A673 (cell line): ENCODE data around the gene WDR3. TPM values are rescaled to one million over a fixed set of nuclear protein-coding genes. Genes with fewer than 3 reads are reported as not detected.

Experiments
- BruUV-seq: library from RNA; stranded (reverse); fragments of 400-500 nt; replicated peaks from 2 replicates; lab custom pipeline; 2021; lab: Mats Ljungman, UMichigan
- CTCF ChIA-PET: fragments of 300-600 bp; sonication (Branson Sonifier 250); formaldehyde crosslinking; loops from one replicate; lab custom pipeline; 2022; ENCODE audit warnings: antibody characterized with exemption; lab: Charles Lee
- POLR2A ChIA-PET: fragments of 300-600 bp; sonication (Branson Sonifier 250); formaldehyde crosslinking; loops from one replicate; lab custom pipeline; 2022; ENCODE audit warnings: antibody characterized with exemption; ENCODE audit not compliant: low non-redundant PET; lab: Charles Lee
- DNase-seq: peaks from one replicate; pipeline ENCODE4 v3.0.0-alpha.2; 2015; ENCODE audit warnings: low spot score
- H3K27ac ChIP-seq: fragments of 200-600 bp; sonication (generic); 2 replicates; pipeline ENCODE4 v1.5.1; 2016; ENCODE audit warnings: mixed run types, low read depth, mild to moderate bottlenecking, mixed read lengths, antibody characterized with exemption, low read length; ENCODE audit not compliant: poor library complexity, severe bottlenecking
- H3K27me3 ChIP-seq: fragments of 200-600 bp; sonication (generic); replicated peaks from 2 replicates; pipeline ENCODE4 v1.6.1; 2017; ENCODE audit warnings: mixed run types, low read depth, mild to moderate bottlenecking, mixed read lengths, antibody characterized with exemption, low read length; ENCODE audit not compliant: insufficient read depth, poor library complexity
- H3K36me3 ChIP-seq: fragments of 200-600 bp; sonication (generic); 2 replicates; pipeline ENCODE4 v1.6.1; 2016; ENCODE audit warnings: mixed run types, mild to moderate bottlenecking, mixed read lengths, antibody characterized with exemption, low read length; ENCODE audit not compliant: insufficient read depth, poor library complexity, severe bottlenecking
- H3K4me1 ChIP-seq: fragments of 200-600 bp; sonication (generic); 2 replicates; pipeline ENCODE4 v1.6.1; 2017; ENCODE audit warnings: mixed run types, mild to moderate bottlenecking, mixed read lengths, antibody characterized with exemption, low read length; ENCODE audit not compliant: insufficient read depth, poor library complexity, severe bottlenecking
- H3K4me3 ChIP-seq: fragments of 200-600 bp; sonication (generic); 2 replicates; pipeline ENCODE4 v1.5.1; 2016; ENCODE audit warnings: low read depth, mixed run types, mild to moderate bottlenecking, mixed read lengths, low read length; ENCODE audit not compliant: poor library complexity, severe bottlenecking
- H3K9me3 ChIP-seq: fragments of 200-600 bp; sonication (generic); 2 replicates; pipeline ENCODE4 v1.6.1; 2016; ENCODE audit warnings: mixed run types, low read depth, mild to moderate bottlenecking, mixed read lengths, antibody characterized with exemption, low read length; ENCODE audit not compliant: poor library complexity, severe bottlenecking
- CTCF ChIP-seq: fragments of 300-800, 200-600 bp; sonication (generic); conservative IDR thresholded peaks from 2 replicates; pipeline ENCODE4 v1.5.1; 2017; ENCODE audit warnings: low read depth, mild to moderate bottlenecking, antibody characterized with exemption, low read length, moderate library complexity, mixed read lengths
- EZH2 ChIP-seq: fragments of 200-600 bp; sonication (generic); IDR thresholded peaks from 2 replicates; pipeline ENCODE4 v1.6.1; 2017; ENCODE audit warnings: borderline replicate concordance, low read depth, mild to moderate bottlenecking, mixed read lengths, antibody characterized with exemption, low read length; ENCODE audit not compliant: poor library complexity, severe bottlenecking
- intact Hi-C: fragments of 100-400 bp; cut with micrococcal nuclease; formaldehyde crosslinking; loops from one replicate; pipeline ENCODE4 v1.10.0; 2022; ENCODE audit not compliant: unreplicated experiment
- total RNA-seq: library from RNA; stranded (reverse); gene quantifications from 2 replicates; pipeline ENCODE4 v1.2.3, GENCODE V29; 2021

The WDR3 gene
- total RNA-seq, 1 experiment from 2014 or later, result 70.1 TPM

GRCh38 chr1:117942293-117942692 is 12.8 kb downstream of the WDR3 start:
- BruUV-seq, result no TSS peak
- Histone ChIP-seq H3K36me3 (peaks cover 98% of the 10 kb centered on the region), H3K4me3 (no peak overlapping the region), H3K27ac (no peak overlapping the region), H3K4me1 (no peaks in the 10 kb centered on the region), H3K27me3 (no peaks in the 10 kb centered on the region), H3K9me3 (no peaks in the 10 kb centered on the region)
- no peak for DNase-seq
- ChIA-PET POLR2A (no interaction called here), CTCF (no interaction called here)
- TF ChIP-seq CTCF, result no peak
- no peak for TF ChIP-seq EZH2
- intact Hi-C loops, result no loop called here

GRCh38 chr1:117952386-117952785 is 22.8 kb downstream of the WDR3 start:
- H3K9me3 ChIP-seq, result no peaks in the 10 kb centered on the region
- ChIA-PET CTCF (no interaction called here), POLR2A (no interaction called here)
- H3K27ac ChIP-seq, result no peak overlapping the region
- no TSS peak for BruUV-seq
- no peak for DNase-seq
- no peak overlapping the region for H3K4me3 ChIP-seq
- H3K27me3 ChIP-seq, result no peaks in the 10 kb centered on the region
- intact Hi-C loops, result no loop called here
- TF ChIP-seq EZH2, result no peak
- no peak for TF ChIP-seq CTCF
- H3K36me3 ChIP-seq, result peaks cover 99% of the 10 kb centered on the region
- no peaks in the 10 kb centered on the region for H3K4me1 ChIP-seq

- DNase-seq, result no peak
- TSS peak; percentile 69 for BruUV-seq
- no peaks in the 10 kb centered on the region for H3K4me1 ChIP-seq
- intact Hi-C loops, result no loop called here
- H3K36me3 ChIP-seq, result peaks cover 64% of the 10 kb centered on the region
- H3K9me3 ChIP-seq, result no peaks in the 10 kb centered on the region
- TF ChIP-seq EZH2 (no peak), CTCF (no peak)
- ChIA-PET POLR2A (no interaction called here), CTCF (no interaction called here)
- H3K27me3 ChIP-seq, result no peaks in the 10 kb centered on the region
- H3K4me3 ChIP-seq, result no peak overlapping the region
- H3K27ac ChIP-seq, result no peak overlapping the region
Observed at GRCh38 chr1:117959364-117959763, 29.8 kb downstream of the WDR3 start.
